K562 (cell line): ENCODE results near the gene RWDD1. TPM values are rescaled to one million over a fixed set of nuclear protein-coding genes. Genes with fewer than 3 reads are reported as not detected.

Experiments used
- ATAC-seq: fragments of 200-7000 bp; cut with Tn5 transposase; 3 replicates; pipeline ENCODE4 v1.9.1; 2020; ENCODE audit warnings: moderate library complexity
- BruUV-seq: library from RNA; stranded (reverse); fragments of 400-500 nt; replicated peaks from 2 replicates; lab custom pipeline; 2021; lab: Mats Ljungman, UMichigan
- CTCF ChIA-PET: fragments of 300-600 bp; formaldehyde crosslinking; extraction: SDS; loops from one replicate; lab custom pipeline; 2021; ENCODE audit warnings: low intra/inter-chr PET ratio; lab: Yijun Ruan, JAX
- POLR2A ChIA-PET: fragments of 300-600, 350-650 bp; sonication (Branson Sonifier 250); formaldehyde crosslinking; extraction: SDS; loops from one replicate; lab custom pipeline; 2021; ENCODE audit warnings: antibody characterized with exemption, inconsistent platforms; lab: Yijun Ruan, JAX
- DNase-seq, 4 experiments: peaks; one replicate each; pipeline versions ENCODE4 v3.0.0 to v3.0.0-alpha.2; 2011 to 2018; ENCODE audit warnings: low spot score in 3 of 4, mixed read lengths in 3 of 4; ENCODE audit errors: extremely low read depth in 1 of 4
- FAIRE-seq: peaks from 2 replicates; lab custom pipeline; 2011; peaks lifted over from hg19 to GRCh38; lab: Jason Lieb, UNC
- H2AFZ ChIP-seq: 2 replicates; pipeline ENCODE4 v1.6.0; 2011; ENCODE audit warnings: low read depth, low read length, control low read depth, inconsistent platforms
- H3K27ac ChIP-seq: fragments of 200-600 bp; 3 replicates; pipeline ENCODE4 v1.8.0; 2011; ENCODE audit warnings: low read depth, mild to moderate bottlenecking, control low read depth, inconsistent platforms, low read length, moderate library complexity, mixed read lengths; ENCODE audit errors: extremely low read depth
- H3K27me3 ChIP-seq, 2 experiments: fragments of 300-600 bp in 1 of 2; 2 replicates in 1 of 2; 3 replicates in 1 of 2; pipeline versions ENCODE4 v1.6.0 to v1.8.0; 2011; ENCODE audit warnings: inconsistent platforms in 2 of 2, low read length in 2 of 2, mild to moderate bottlenecking in 1 of 2, mixed read lengths in 1 of 2, moderate library complexity in 1 of 2; ENCODE audit not compliant: control insufficient read depth in 2 of 2, insufficient read depth in 2 of 2
- H3K36me3 ChIP-seq: fragments of 300-600 bp; 3 replicates; pipeline ENCODE4 v1.8.0; 2011; ENCODE audit warnings: mild to moderate bottlenecking, low read length, inconsistent platforms; ENCODE audit not compliant: control insufficient read depth, insufficient read depth
- H3K4me1 ChIP-seq, 2 experiments: fragments of 200-600 bp in 1 of 2; replicated peaks in 1 of 2; 2 replicates in 1 of 2; 3 replicates in 1 of 2; pipeline versions ENCODE4 v1.5.1 to v1.8.0; 2011; ENCODE audit warnings: inconsistent platforms in 2 of 2, low read length in 2 of 2, mild to moderate bottlenecking in 1 of 2, mixed read lengths in 1 of 2, moderate library complexity in 1 of 2; ENCODE audit not compliant: control insufficient read depth in 2 of 2, insufficient read depth in 2 of 2
- H3K4me2 ChIP-seq: 2 replicates; pipeline ENCODE4 v1.6.1; 2011; ENCODE audit warnings: low read length, control low read depth, inconsistent platforms, mixed read lengths; ENCODE audit not compliant: insufficient read depth
- H3K4me3 ChIP-seq: fragments of 200-600 bp; sonication (generic), shearing (Covaris generic); 2 replicates; pipeline ENCODE4 v1.5.1; 2016; ENCODE audit warnings: control low read depth, inconsistent platforms
- H3K79me2 ChIP-seq: fragments of 200-600 bp; 3 replicates; pipeline ENCODE4 v1.8.0; 2011; ENCODE audit warnings: low read length, inconsistent platforms; ENCODE audit not compliant: control insufficient read depth, insufficient read depth
- H3K9ac ChIP-seq, 2 experiments: 2 replicates each; pipeline versions ENCODE4 v1.6.0 to v1.6.1; 2011; ENCODE audit warnings: low read depth in 2 of 2, low read length in 2 of 2, control low read depth in 1 of 2, inconsistent platforms in 1 of 2, mild to moderate bottlenecking in 1 of 2, mixed read lengths in 1 of 2; ENCODE audit not compliant: insufficient read depth in 1 of 2
- H3K9me1 ChIP-seq: one replicate; pipeline ENCODE4 v1.6.0; 2011; ENCODE audit warnings: inconsistent platforms, mild to moderate bottlenecking, low read length, moderate library complexity; ENCODE audit not compliant: control insufficient read depth, insufficient read depth
- H3K9me3 ChIP-seq: replicated peaks from 2 replicates; pipeline ENCODE4 v1.5.1; 2011; ENCODE audit warnings: low read depth, low read length, inconsistent platforms; ENCODE audit not compliant: control insufficient read depth, insufficient read depth
- H4K20me1 ChIP-seq: replicated peaks from 2 replicates; pipeline ENCODE4 v1.6.1; 2011; ENCODE audit warnings: low read length, inconsistent platforms, mixed read lengths; ENCODE audit not compliant: control insufficient read depth, insufficient read depth
- ETV6 ChIP-seq, 3 experiments: fragments of 150-350 bp in 1 of 3; sonication (generic) in 1 of 3; formaldehyde crosslinking in 1 of 3; IDR thresholded peaks; 2 replicates each; pipeline versions ENCODE4 v1.6.1 to v1.8.0; 2014 to 2022; ENCODE audit warnings: borderline replicate concordance in 2 of 3, low read depth in 2 of 3, antibody characterized with exemption in 1 of 3, low read length in 1 of 3, mild to moderate bottlenecking in 1 of 3, missing genetic modification reagents in 1 of 3
- HDAC1 ChIP-seq, 2 experiments: fragments of 450-650 bp; IDR thresholded peaks; 2 replicates each; pipeline ENCODE4 v1.6.1; 2016 to 2017; ENCODE audit warnings: inconsistent platforms in 1 of 2, mild to moderate bottlenecking in 1 of 2, moderate library complexity in 1 of 2
- MAFK ChIP-seq: IDR thresholded peaks from 2 replicates; pipeline ENCODE4 v1.6.1; 2011; ENCODE audit warnings: low read length, improper control_type of control experiment
- NFATC3 ChIP-seq: fragments of 450-650 bp; IDR thresholded peaks from 2 replicates; pipeline ENCODE4 v1.6.1; 2017; ENCODE audit warnings: mild to moderate bottlenecking
- PPARD ChIP-seq: fragments of 250-450 bp; sonication (Bioruptor Pico); IDR thresholded peaks from 2 replicates; pipeline ENCODE4 v1.8.0; 2022; ENCODE audit warnings: inconsistent platforms, mild to moderate bottlenecking, moderate library complexity
- RBFOX2 ChIP-seq: fragments of 200-400 bp; formaldehyde crosslinking; IDR thresholded peaks from 2 replicates; pipeline ENCODE4 v1.6.1; 2017; ENCODE audit warnings: low read depth, mild to moderate bottlenecking, low read length, moderate library complexity
- XRCC3 ChIP-seq: fragments of 450-650 bp; IDR thresholded peaks from 2 replicates; pipeline ENCODE4 v1.6.1; 2017; ENCODE audit warnings: mild to moderate bottlenecking, moderate library complexity
- ZNF217 ChIP-seq: sonication (generic); formaldehyde crosslinking; IDR thresholded peaks from 2 replicates; pipeline ENCODE4 v1.8.0; 2022; ENCODE audit warnings: mild to moderate bottlenecking, missing genetic modification reagents
- WGBS: fragments of 100-300 bp; shearing (Covaris generic); methylation state at CpG from one replicate; pipeline ENCODE4 v1.1.6; 2016; ENCODE audit warnings: low coverage, mixed read lengths; ENCODE audit not compliant: insufficient coverage; ENCODE audit errors: missing lambda C conversion rate; 5-methylcytosine and 5-hydroxymethylcytosine counted together
- in situ Hi-C: fragments of 300-500 bp; cut with MboI; formaldehyde crosslinking; loops from 4 replicates; pipeline ENCODE4 v1.15.0; 2018; ENCODE audit warnings: inconsistent platforms, mixed read lengths
- intact Hi-C: fragments of 100-400 bp; cut with micrococcal nuclease; formaldehyde crosslinking; loops from 2 replicates; pipeline ENCODE4 v1.14.2; 2022
- polyA plus RNA-seq, 8 experiments: library from polyadenylated mRNA; depleted of rRNA in 4 of 8; stranded (reverse) in 5 of 8; unstranded in 3 of 8; fragments of >200 nt; fragmentation: Nextera tagmentation in 2 of 8; fragmentation: Illumina TruSeq in 1 of 8; extraction: Ambion mirVana in 2 of 8; extraction: Trizol in 1 of 8; gene quantifications; 2 replicates each; pipeline versions ENCODE4 v1.2.1 to v1.2.3, GENCODE V29; 2011 to 2014; ENCODE audit warnings: inconsistent platforms in 1 of 8, missing spikeins in 1 of 8
- total RNA-seq, 7 experiments: library from RNA; depleted of rRNA in 6 of 7; stranded (reverse); fragments of >200 nt in 6 of 7; fragmentation: Illumina TruSeq in 2 of 7; extraction: Trizol in 2 of 7; gene quantifications; 2 replicates each; pipeline versions ENCODE4 v1.2.1 to v1.2.3, GENCODE V29; 2011 to 2021; ENCODE audit warnings: low replicate concordance in 1 of 7

RWDD1 gene
- total and polyA plus RNA-seq, 9 of the 15 experiments (the other 6 are each of a cell fraction or from before 2014, with no cell fraction given): 31.9 to 89.8 (median 48.7) TPM

GRCh38 chr6:116553451-116553850, 17.9 kb upstream of the RWDD1 start, which contains the start of gene CALHM4:
CALHM4 (plus strand) TSS chr6:116553751; CDS start chr6:116553794, 43 bp downstream.
- ChIA-PET POLR2A (interaction anchor here (0.6 to 1.4 kb wide), 4 partner anchors 9 to 42 kb away, joined by 3 to 8 read pairs (median 6); partner anchors contain the start of gene CALHM5), CTCF (no interaction called here)
- intact Hi-C loops: no loop called here

GRCh38 chr6:116556065-116556464, 15.2 kb upstream of the RWDD1 start:
- intact Hi-C loops: no loop called here
- 65% methylated on average over 1 of the region's 1 CpG for WGBS
- Histone ChIP-seq H2AFZ (no peak overlapping the region), H4K20me1 (no peaks in the 10 kb centered on the region), H3K4me3 (no peak overlapping the region), H3K36me3 (no peaks in the 10 kb centered on the region), H3K79me2 (no peaks in the 10 kb centered on the region), H3K9me3 (no peaks in the 10 kb centered on the region), H3K27ac (no peak overlapping the region), H3K27me3 (no peaks in the 10 kb centered on the region; a peak in 1 of 5 replicates), H3K4me1 (peaks cover 2 to 4% of the 10 kb centered on the region in 2 experiments; a peak in 2 of 5 replicates), H3K9me1 (no peaks in the 10 kb centered on the region), H3K9ac (no peak overlapping the region), H3K4me2 (no peak overlapping the region)
- FAIRE-seq (no peak), DNase-seq (no peak), ATAC-seq (no peak)
- in situ Hi-C loops: loop anchor here (10.0 kb wide), 1 partner anchor 271 kb away; no protein-coding TSS in a partner anchor
- TF ChIP-seq MAFK: no peak
- ChIA-PET CTCF (no interaction called here), POLR2A (no interaction called here)
- BruUV-seq: no TSS peak

More at GRCh38 chr6:116553451-116553850, 17.9 kb upstream of the RWDD1 start, which contains the start of gene CALHM4:
- no TSS peak for BruUV-seq
- no peak for FAIRE-seq
- peak within 1 kb of the TSS; percentile 68 for H2AFZ ChIP-seq
- no peaks in the 10 kb centered on the region for H4K20me1 ChIP-seq
- peak within 1 kb of the TSS in 1 of 2 experiments; percentile 33; a peak in 1 of 4 replicates for H3K9ac ChIP-seq
- TF ChIP-seq NFATC3 (no peak), XRCC3 (no peak), ZNF217 (CRISPR knock-in tag) (no peak), HDAC1 (IDR thresholded peaks at IDR 0.05) (no peak), RBFOX2 (no peak), PPARD (CRISPR knock-in tag) (no peak), ETV6 (IDR thresholded peaks at IDR 0.05; ENCODE audit: borderline replicate concordance in 1 of 2, low read depth in 2 of 2, low read length in 1 of 2) (no peak), ETV6 (CRISPR knock-in tag; IDR thresholded peaks at IDR 0.05; ENCODE audit: borderline replicate concordance) (no peak)
- peaks cover 2 to 4% of the 10 kb centered on the region in 2 experiments; a peak in 2 of 5 replicates for H3K4me1 ChIP-seq
- no peaks in the 10 kb centered on the region for H3K9me1 ChIP-seq
- no peaks in the 10 kb centered on the region for H3K9me3 ChIP-seq
- no peak within 1 kb of the TSS for H3K27ac ChIP-seq
- H3K79me2 ChIP-seq: no peaks in the 10 kb centered on the region
- peak; percentile 23; the same call in 1 of the 3 replicates for ATAC-seq
- no peak within 1 kb of the TSS for H3K4me2 ChIP-seq
- no peak for DNase-seq
- in situ Hi-C loops: loop anchor here (10.0 kb wide), 1 partner anchor 269 kb away; no protein-coding TSS in a partner anchor
- no peak within 1 kb of the TSS for H3K4me3 ChIP-seq
- H3K36me3 ChIP-seq: no peaks in the 10 kb centered on the region
- H3K27me3 ChIP-seq: no peaks in the 10 kb centered on the region; a peak in 1 of 5 replicates
